GM11168 (cell line): ENCODE measurements around the gene TPM4.

Experiments used
- in situ Hi-C: fragments of 300-500 bp; cut with MboI; formaldehyde crosslinking; loops from one replicate; pipeline ENCODE4 v1.12.0; 2022; ENCODE audit warnings: low sequenced_read_pairs; ENCODE audit not compliant: unreplicated experiment

Gene TPM4

DNA sequence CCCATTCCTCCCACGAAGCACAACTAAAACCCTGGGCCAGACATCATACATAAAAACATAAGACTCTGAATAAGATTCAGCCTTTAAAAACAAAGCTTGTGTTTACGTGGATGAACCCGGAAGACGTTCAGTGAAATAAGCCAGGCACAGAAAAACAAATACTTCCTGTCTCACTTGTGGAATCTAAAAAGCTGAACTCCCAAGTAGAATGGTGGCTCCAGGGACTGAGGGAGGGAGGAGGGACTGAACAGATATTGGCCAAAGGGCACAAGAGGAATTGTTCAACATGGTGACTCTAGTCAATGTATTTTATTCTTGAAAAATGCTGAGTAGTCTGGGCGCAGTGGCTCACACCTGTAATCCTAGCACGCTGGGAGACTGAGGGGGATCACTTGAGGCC is 35.7 kb upstream of the TPM4 start:
- in situ Hi-C loops, result loop anchor here (25.0 kb wide), 1 partner anchor 347 kb away; no protein-coding TSS in a partner anchor

DNA sequence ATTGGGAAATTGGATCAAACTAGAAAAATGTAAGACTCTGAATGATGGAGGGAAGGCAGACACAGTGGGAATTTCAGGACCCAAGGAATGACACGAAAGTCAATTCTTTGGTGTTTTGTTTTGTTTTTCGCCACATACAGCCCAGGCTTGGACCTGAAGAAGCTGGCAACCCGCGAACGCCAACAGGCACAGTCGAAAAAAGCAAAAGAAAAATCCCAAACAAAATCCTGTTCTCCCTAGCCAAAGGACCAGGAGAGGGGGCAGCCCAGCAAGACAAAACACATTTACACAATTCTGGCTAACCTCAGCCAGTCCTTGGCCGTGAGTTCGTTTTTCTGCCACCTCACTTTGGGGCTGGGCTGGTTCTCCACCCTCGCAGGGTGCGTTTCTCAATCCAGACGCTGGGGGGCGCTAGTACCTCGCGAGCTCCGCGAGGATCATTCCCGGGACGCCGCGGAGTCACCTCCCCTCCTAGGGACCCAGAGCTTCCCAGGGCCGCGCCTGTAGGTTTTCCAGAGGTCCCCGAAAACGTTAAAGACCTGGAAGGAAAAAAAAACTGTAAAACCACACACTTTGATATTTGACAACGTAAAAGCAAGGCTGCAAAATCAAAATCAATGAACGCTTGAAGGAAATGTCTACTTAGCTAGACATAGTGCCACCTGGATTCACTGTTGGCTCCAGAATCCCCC is 34.9 kb upstream of the TPM4 start:
- in situ Hi-C loops, result loop anchor here (25.0 kb wide), 1 partner anchor 346 kb away; no protein-coding TSS in a partner anchor

DNA sequence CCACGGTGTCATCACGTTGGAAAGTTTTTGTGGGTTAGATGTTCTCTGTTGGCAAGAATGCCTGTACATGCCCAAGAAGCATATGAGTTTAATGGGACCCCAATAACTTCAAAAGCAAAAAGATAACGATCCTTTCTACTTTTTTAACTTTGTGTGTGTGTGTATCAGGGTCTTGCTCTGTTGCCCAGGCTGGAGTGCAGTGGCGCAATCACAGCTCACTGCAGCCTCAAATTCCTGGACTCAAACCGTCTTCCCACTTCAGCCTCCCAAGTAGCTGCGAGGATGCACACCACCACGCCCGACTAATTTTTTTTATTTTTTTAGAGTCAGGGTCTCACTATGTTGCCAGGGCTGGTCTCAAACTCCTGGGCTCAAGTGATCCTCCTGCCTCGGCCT is 34.3 kb upstream of the TPM4 start:
- in situ Hi-C loops, result loop anchor here (25.0 kb wide), 1 partner anchor 345 kb away; no protein-coding TSS in a partner anchor

DNA sequence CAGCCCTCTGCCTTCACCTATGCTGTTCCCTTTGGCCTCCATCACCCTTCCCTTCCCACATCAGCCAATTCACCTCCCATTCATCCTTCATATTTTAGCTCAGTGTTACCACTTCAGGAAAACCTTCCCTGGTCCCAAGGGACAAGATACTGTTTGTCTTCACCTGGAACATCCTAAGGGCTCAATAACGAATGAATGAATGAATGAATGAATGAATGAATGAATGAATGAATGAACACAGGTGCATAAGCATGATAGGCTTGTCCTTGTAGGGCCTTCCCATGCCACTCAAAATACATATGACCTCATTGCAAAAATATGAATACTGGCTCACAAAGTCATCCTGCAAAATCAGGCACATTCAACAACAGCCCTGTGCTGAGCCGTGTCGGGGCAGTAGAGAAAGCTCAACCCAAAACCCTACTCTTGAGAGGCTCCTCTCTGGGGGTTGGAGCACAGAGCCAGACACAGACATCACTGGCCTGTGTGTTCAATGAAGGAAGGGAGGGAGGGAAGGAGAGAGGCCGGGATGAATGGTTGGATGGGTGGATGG is 33.7 kb upstream of the TPM4 start:
- in situ Hi-C loops, result loop anchor here (25.0 kb wide), 1 partner anchor 345 kb away; no protein-coding TSS in a partner anchor

DNA sequence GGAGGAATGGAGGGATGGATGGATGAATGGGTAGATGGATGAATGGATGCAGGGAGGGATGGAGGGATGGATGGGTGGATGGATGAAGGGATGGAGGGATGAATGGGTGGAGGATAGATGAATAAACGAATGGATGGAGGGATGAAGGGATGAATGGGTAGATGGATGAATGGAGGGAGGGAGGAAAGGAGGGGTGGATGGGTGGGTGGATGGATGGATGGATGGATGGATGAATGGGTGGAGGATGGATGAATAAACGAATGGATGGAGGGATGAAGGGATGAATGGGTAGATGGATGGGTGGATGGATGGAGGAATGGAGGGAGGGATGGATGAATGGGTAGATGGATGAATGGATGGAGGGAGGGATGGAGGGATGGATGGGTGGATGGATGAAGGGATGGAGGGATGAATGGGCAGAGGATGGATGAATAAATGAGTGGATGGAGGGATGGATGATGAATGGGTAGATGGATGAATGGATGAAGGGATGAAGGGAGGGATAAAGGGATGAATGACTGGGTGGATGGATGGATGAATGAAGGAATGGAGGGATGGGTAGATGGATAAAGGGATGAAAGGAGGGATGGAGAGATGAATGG is 33.0 kb upstream of the TPM4 start:
- in situ Hi-C loops, result loop anchor here (25.0 kb wide), 1 partner anchor 344 kb away; no protein-coding TSS in a partner anchor

DNA sequence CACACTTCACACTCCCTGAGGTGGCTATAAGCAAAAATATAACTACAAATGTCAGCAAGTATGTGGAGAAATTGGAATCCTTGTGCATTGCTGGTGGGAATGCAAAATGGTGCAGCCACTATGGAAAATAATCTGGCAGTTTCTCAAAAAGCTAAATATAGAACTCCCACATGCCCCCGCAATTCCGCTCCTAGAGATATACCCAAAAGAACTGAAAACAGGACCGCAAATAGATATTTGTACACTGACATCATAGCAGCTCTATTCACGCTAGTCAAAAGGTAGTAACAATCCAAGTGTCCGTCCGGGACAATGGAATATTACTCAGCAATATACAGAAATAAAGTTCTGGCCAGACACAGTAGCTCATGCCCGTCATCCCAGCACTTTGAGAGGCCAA is 31.5 kb upstream of the TPM4 start:
- in situ Hi-C loops, result loop anchor here (5.0 to 25.0 kb wide), 2 partner anchors 143 to 343 kb away; partner anchors contain the start of gene FAM32A

DNA sequence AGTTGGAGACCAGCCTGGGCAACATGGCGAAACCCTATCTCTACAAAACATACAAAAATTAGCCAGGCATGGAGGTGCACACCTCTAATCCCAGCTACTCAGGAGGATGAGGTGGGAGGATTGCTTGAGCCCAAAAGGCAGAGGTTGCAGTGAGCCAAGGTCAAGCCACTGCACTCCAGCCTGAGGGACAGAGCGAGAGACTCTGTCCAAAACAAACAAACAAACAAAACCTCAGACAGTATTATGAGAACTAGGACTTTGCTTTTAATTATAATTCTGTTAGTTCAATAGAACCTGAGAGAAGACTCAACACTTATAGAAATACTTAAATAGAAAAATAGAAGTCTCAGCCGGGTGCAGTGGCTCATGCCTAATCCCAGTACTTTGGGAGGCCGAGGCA is 31.1 kb upstream of the TPM4 start:
- in situ Hi-C loops, result loop anchor here (5.0 to 25.0 kb wide), 2 partner anchors 142 to 342 kb away; partner anchors contain the start of gene FAM32A

DNA sequence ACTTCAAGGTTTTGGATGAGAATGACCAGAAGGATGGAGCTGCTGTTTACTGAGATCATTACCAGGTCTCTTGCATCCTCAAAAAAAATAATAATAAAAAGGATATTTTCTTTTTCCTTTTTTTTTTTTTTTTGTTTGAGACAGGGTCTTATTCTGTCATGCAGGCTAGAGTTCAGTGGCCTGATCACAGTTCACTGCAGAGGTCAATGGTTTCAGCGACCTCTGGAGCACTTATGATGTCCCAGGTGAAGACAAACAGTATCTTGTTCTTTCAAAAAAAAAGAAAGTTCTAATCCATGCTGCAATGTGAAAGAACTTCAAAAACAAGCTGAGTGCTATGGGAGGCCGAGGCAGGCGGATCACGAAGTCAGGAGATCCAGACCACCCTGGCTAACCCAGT is 30.4 kb upstream of the TPM4 start:
- in situ Hi-C loops, result loop anchor here (5.0 to 25.0 kb wide), 2 partner anchors 141 to 341 kb away; partner anchors contain the start of gene FAM32A

DNA sequence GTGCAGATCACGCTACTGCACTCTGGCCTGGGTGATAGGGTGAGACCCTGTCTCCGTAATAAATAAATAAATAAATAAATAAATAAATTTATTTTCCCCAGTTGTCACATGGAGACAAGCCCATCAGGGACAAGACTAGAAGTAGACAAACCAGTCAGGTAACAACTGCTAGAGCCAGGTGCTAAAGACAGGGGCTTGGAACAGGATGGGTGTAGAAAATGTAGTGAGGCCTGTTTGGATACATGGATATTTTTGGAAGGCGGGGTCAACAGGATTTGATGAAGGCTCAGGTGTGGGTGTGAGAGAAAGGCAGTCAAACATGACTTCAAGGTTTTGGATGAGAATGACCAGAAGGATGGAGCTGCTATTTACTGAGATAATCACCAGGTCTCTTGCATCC is 27.7 kb upstream of the TPM4 start:
- in situ Hi-C loops, result loop anchor here (5.0 to 25.0 kb wide), 2 partner anchors 139 to 339 kb away; partner anchors contain the start of gene FAM32A

DNA sequence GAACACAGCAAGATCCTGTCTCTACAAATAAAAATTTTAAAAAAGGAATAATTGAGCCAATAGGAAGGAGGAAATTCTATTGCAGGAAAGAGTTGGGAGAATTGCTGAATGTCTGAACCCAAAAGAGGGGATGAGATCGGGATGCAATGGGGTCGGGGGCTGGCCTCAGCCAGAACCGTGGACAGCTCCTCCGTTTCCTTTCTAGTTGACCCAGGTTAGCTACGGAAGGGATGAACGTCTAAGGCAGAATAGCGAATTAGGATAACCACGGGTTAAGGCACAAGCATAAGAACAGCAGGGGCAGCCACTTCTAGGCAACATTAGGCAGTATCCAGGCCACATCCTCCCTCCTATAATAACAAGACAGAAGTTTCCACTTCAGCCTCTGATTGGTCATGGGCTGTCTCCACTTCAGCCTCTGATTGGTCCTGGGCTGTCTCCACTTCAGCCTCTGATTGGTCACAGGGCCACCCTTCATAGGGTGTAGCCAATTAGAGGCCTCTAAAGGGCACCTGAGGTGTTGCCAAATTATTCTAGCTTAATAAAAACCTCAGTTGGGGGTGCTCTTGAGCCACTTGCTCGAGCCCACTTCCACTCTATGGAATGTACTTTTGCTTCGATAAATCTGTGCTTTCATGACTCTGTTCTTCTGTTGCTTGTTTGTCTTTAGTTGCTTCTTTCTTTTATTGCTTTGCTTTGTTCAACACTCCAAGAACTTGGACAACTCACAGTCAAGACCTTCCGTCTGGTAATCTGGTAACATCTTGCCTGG is 24.9 kb upstream of the TPM4 start:
- in situ Hi-C loops, result no loop called here

DNA sequence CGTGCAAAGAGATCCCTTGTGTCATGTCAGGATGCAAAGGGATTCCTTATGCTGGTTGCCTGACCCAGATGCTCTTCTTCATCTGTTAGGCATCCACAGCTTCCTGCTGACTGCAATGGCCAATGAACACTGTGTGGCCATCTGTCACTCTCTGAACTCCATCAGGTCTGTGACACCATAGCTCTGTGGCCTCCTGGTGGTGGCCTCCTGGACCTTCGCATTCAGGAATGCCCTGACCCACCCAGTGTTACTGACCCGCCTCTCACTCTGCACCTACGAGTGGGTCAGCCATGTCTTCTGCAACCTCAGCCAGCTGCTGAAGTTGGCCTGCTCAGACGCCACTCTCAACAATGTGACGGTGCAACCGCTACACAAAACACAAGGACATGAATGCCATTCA is 23.9 kb upstream of the TPM4 start:
- in situ Hi-C loops, result no loop called here

DNA sequence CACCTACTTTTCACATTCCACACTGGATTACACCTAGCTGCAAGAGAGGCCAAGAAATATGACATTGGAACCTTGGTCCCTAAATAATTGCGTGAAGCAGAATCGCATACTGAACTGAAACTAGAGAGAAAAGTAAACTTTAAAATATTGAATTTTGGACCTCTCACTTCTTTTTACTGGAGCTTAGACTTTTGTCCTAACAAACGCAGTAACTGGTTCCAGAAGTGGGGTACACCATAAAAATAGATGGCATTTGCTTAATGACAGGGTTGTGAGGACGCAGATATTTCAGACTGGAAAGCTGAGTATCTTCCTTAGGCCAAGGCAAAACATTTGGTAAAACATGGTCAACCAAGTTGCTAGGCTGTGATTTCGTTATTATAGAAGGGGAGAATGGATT is 19.2 kb upstream of the TPM4 start:
- in situ Hi-C loops, result no loop called here

DNA sequence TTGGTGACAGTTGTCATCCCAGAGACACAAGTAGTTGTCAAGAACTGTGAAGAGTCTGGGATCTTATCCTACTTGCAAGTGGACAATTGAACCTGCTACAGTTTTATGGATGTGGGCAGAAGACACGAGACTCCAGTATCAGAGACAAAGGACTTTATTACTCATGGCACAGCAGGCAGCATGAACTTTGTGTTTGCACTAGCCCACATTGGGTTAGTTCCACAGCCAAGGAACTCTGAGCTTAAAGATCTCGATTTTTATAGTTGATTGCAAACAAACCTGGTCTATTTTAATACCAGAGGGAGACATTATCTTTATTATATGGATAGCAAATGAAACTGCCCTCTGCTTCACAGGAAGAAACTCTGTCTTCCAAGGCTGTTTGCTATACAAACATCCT is 16.0 kb upstream of the TPM4 start:
- in situ Hi-C loops, result no loop called here

DNA sequence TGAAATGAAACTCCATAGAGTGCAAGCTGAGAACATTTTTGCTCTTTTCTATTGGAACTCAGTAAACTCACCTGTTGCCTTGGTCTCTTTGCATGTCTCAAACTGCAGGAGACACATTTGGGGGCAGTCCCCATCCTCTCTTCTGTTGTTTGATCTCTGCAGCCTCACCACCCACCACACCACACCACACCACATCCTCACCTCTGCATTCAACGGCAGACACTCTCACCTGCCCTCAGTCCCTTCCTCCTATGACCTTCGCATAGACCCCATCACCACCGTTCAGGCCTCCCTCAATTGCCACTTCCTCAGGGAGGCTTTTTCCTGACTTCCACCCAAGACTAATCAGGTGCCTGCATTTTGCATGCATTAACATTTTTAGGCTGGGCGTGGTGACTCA is 14.4 kb upstream of the TPM4 start:
- in situ Hi-C loops, result no loop called here

DNA sequence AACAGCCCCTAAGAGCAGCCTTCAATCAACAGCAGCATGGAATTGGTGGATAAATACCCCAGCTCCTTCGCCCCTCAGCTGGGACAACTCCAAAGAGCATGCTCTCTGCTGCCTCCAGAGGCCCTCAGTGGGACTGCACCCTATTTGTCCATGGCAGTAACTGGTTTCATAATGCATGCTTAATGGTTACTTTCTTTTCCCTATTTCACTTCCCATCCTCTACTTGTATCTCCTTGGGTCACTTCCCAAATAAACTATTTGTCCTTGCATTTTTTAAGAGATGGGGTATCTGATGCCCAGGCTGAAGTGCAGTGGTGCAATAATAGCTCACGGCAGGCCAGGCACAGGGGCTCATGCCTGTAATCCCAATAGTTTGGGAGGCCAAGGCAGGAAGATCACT is 13.5 kb upstream of the TPM4 start:
- in situ Hi-C loops, result no loop called here

DNA sequence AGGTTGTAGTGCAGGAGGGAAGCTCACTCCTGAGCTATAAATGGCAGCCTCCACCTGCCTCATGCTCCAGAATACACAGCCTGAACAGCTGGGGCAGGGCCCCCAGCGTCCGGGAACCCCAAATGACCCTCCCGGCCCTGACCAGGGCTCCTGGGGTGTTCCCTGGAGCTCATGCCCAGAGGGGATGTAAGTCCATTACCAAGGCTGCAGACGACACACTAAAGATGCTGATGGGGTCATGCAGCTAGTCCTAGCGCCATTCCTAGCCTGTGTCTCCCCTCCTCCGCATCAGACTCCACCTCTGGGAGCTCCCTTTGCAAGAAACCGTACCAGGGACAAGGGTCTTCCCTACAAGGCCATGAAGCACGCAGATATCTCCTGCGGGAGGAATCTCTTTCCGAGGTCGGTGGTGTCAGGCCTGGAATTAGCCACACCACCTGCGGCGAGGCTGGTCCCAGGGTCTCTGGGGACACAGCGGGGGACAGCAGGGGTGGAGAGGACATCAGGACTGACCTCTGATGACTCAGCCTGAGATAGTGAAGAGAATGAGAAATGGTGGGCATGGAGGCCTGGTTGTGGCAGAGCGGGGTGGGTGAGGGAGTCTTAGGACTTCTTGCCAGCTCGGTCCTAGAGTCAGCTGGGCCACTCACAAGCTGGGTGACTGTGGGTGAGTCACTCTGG is 11.9 kb upstream of the TPM4 start:
- in situ Hi-C loops, result no loop called here

DNA sequence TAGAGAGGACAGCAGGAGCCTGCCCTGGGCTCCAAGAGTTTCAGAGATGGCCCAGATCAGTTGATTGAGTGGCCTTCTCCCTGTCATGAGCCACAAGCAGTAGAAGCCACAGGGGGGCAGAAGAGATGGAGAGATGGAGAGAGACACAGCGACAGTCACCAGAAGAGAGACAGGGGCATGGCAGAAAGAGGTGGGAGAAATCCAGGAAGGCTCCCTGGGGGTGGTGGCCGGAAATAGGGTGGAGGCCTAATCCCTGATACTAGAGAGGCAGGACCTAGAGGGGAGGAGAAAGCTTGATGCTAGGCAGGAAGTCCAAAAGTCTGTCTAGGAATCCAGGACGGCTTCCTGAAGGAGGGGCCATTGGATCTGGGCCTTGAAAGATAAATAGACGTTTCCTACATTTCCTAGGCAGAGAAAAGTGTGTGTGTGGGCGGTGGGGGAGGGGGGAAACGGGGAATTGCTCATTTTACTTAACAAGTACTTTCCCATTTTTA is 9.6 kb upstream of the TPM4 start:
- in situ Hi-C loops, result no loop called here

DNA sequence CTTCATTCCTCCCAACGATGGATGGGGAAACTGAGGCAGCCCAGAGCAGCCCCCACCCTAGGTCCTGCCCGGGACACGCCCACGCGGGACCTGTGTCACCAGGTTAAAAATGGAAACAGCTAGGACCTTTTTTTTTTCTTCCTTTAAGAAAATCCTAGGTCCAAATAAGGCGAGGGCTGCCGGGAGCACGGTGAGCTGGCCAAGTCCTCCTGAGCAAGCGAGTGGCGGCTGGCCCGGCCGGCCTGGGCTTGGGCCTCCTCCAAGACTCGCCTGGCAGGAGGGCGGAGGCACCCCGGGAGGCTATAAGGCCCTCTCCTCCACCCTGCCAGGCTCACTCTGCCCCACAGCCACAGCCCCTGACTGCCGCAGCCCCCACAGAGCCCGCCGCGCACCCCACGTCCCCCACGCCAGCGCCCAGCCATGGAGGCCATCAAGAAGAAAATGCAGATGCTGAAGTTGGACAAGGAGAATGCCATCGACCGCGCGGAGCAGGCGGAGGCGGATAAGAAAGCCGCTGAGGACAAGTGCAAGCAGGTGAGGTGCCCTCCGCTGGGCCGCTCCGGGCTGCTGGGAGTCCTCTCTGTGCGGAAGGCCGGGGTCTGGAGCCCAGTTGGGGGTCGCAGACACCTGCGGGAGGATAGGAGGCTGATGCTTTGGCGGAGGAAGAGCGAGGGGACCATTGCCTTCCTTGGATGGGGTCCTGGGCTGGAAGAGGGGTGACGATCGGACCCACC is 8.9 kb upstream of the TPM4 start:
- in situ Hi-C loops, result no loop called here

DNA sequence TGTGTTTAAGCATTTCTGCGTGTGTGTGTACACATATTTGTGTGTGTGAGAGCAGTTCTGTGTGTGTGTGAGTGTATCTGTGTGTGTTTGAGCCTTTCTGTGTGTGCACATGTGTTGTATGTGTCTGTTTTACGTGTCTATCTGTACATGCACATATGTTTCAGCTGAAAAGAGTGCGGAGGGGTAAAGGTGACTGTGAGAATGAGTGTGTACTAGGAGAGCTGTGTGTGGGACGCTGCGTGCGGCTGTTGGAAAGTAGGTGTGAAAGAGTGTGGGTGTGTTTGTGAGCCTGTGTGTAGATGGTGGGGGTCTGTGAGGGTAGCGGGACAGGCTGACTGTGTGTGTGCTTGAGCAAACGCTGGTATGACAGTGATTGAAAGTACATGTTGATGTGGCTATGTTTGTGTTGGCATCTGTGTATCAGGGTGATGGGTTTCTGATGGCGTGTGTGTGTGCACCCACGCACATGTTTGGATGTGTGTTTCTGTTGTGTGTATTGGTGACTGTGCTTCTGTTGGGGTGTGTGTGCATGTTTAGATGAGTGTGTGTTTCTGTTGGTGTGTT is 7.5 kb upstream of the TPM4 start:
- in situ Hi-C loops, result no loop called here
